CD14-positive monocyte (primary cell): ENCODE measurements around the gene MEGF9. TPM values are rescaled to one million over a fixed set of nuclear protein-coding genes. Genes with fewer than 3 reads are reported as not detected.

Experiments used
- DNase-seq, 3 donors: peaks; one replicate each; pipeline ENCODE4 v3.0.0-alpha.2; 2011 to 2022
- H2AFZ ChIP-seq: 2 replicates; pipeline ENCODE4 v1.6.0; 2012; ENCODE audit warnings: mild to moderate bottlenecking, low read depth, low read length, inconsistent platforms; ENCODE audit not compliant: insufficient read depth, poor library complexity, severe bottlenecking
- H3K27ac ChIP-seq, 2 donors: 1 replicate in 1 of 2; 2 replicates in 1 of 2; pipeline ENCODE4 v1.5.1; 2012 to 2013; ENCODE audit warnings: low read length in 2 of 2, control low read depth in 1 of 2, inconsistent platforms in 1 of 2, low read depth in 1 of 2, mild to moderate bottlenecking in 1 of 2
- H3K27me3 ChIP-seq, 2 donors: one replicate each; pipeline versions ENCODE4 v1.6.0 to v1.6.1; 2011 to 2013; ENCODE audit warnings: low read length in 2 of 2; ENCODE audit not compliant: control insufficient read depth in 2 of 2, insufficient read depth in 2 of 2
- H3K36me3 ChIP-seq, 2 donors: replicated peaks in 1 of 2; 1 replicate in 1 of 2; 2 replicates in 1 of 2; pipeline versions ENCODE4 v1.5.1 to v1.6.1; 2012 to 2013; ENCODE audit warnings: low read length in 2 of 2, control low read depth in 1 of 2, inconsistent platforms in 1 of 2, mild to moderate bottlenecking in 1 of 2; ENCODE audit not compliant: insufficient read depth in 2 of 2, control insufficient read depth in 1 of 2
- H3K4me1 ChIP-seq, 2 donors: 1 replicate in 1 of 2; 2 replicates in 1 of 2; pipeline versions ENCODE4 v1.5.1 to v1.6.1; 2012 to 2013; ENCODE audit warnings: low read length in 2 of 2, control low read depth in 1 of 2, inconsistent platforms in 1 of 2, mild to moderate bottlenecking in 1 of 2, moderate library complexity in 1 of 2; ENCODE audit not compliant: insufficient read depth in 2 of 2, control insufficient read depth in 1 of 2
- H3K4me2 ChIP-seq: replicated peaks from 2 replicates; pipeline ENCODE3; 2012; ENCODE audit warnings: low read length, moderate library complexity, mild to moderate bottlenecking; ENCODE audit not compliant: poor library complexity, severe bottlenecking; ENCODE audit errors: extremely low read depth
- H3K4me3 ChIP-seq, 3 experiments: fragments of 200-600 bp in 1 of 3; sonication (generic) in 1 of 3; replicated peaks in 1 of 3; 1 replicate in 2 of 3; 2 replicates in 1 of 3; pipeline ENCODE4 v1.5.1; 2011 to 2013; ENCODE audit warnings: low read length in 3 of 3, mild to moderate bottlenecking in 3 of 3, control low read depth in 2 of 3, low read depth in 2 of 3, inconsistent platforms in 1 of 3, moderate library complexity in 1 of 3
- H3K79me2 ChIP-seq: 2 replicates; pipeline ENCODE4 v1.6.0; 2012; ENCODE audit warnings: mild to moderate bottlenecking, control low read depth, inconsistent platforms, low read length, moderate library complexity; ENCODE audit not compliant: insufficient read depth
- H3K9ac ChIP-seq: 2 replicates; pipeline ENCODE4 v1.6.0; 2017; ENCODE audit warnings: low read length, mild to moderate bottlenecking; ENCODE audit not compliant: insufficient read depth, poor library complexity, severe bottlenecking
- H3K9me3 ChIP-seq, 2 donors: replicated peaks in 1 of 2; 1 replicate in 1 of 2; 2 replicates in 1 of 2; pipeline versions ENCODE4 v1.5.1 to v1.6.1; 2012 to 2013; ENCODE audit warnings: low read length in 2 of 2, control low read depth in 1 of 2; ENCODE audit not compliant: control insufficient read depth in 1 of 2, insufficient read depth in 1 of 2
- H4K20me1 ChIP-seq: 2 replicates; pipeline ENCODE4 v1.6.0; 2012; ENCODE audit warnings: mild to moderate bottlenecking, low read length, control low read depth, moderate library complexity; ENCODE audit not compliant: insufficient read depth
- H3K27ac Mint-ChIP-seq, 7 donors: one replicate each; pipeline ENCODE4 v1.8.0; 2020; ENCODE audit warnings: mild to moderate bottlenecking in 7 of 7, mixed read lengths in 7 of 7, moderate library complexity in 6 of 7, inconsistent platforms in 2 of 7
- H3K27me3 Mint-ChIP-seq, 3 donors: one replicate each; pipeline ENCODE4 v1.8.0; 2021 to 2022; ENCODE audit warnings: low read depth in 3 of 3, mild to moderate bottlenecking in 3 of 3, mixed read lengths in 3 of 3, moderate library complexity in 3 of 3, inconsistent platforms in 1 of 3
- H3K36me3 Mint-ChIP-seq, 2 donors: one replicate each; pipeline ENCODE4 v1.8.0; 2020; ENCODE audit warnings: mixed read lengths in 2 of 2, inconsistent platforms in 1 of 2, mild to moderate bottlenecking in 1 of 2
- H3K4me1 Mint-ChIP-seq: one replicate; pipeline ENCODE4 v1.8.0; 2020; ENCODE audit warnings: mild to moderate bottlenecking, mixed read lengths
- H3K4me3 Mint-ChIP-seq, 2 donors: one replicate each; pipeline ENCODE4 v1.8.0; 2020; ENCODE audit warnings: mild to moderate bottlenecking in 2 of 2, mixed read lengths in 2 of 2, moderate library complexity in 1 of 2
- H3K9me3 Mint-ChIP-seq, 7 donors: one replicate each; pipeline ENCODE4 v1.8.0; 2020 to 2022; ENCODE audit warnings: mixed read lengths in 7 of 7, mild to moderate bottlenecking in 6 of 7, moderate library complexity in 6 of 7, inconsistent platforms in 2 of 7
- WGBS: methylation state at CpG from one replicate; pipeline ENCODE4 v1.1.5; 2013; ENCODE audit warnings: missing lambda C conversion rate; ENCODE audit not compliant: insufficient coverage; 5-methylcytosine and 5-hydroxymethylcytosine counted together
- intact Hi-C, 2 donors: fragments of 100-400 bp; cut with micrococcal nuclease; formaldehyde crosslinking; loops; one replicate each; pipeline versions ENCODE4 v1.15.0 to v1.15.1; 2023
- polyA plus RNA-seq, 3 donors: library from polyadenylated mRNA; depleted of rRNA in 1 of 3; unstranded in 2 of 3; stranded (reverse) in 1 of 3; fragments of 300-500 nt in 2 of 3; fragments of >200 nt in 1 of 3; fragmentation: Illumina TruSeq in 2 of 3; gene quantifications; 1 replicate in 2 of 3; 2 replicates in 1 of 3; pipeline ENCODE4 v1.2.3, GENCODE V29; 2012 to 2021
- TF ChIP-seq, protein P1 (sequence below): fragments of 200-600 bp; IDR thresholded peaks from one replicate; pipeline ENCODE4 v1.8.0; 2022; ENCODE audit warnings: antibody characterized with exemption, mild to moderate bottlenecking

Gene MEGF9
- polyA plus RNA-seq, 3 donors: 45.0 to 92.8 (median 89.7) TPM

DNA sequence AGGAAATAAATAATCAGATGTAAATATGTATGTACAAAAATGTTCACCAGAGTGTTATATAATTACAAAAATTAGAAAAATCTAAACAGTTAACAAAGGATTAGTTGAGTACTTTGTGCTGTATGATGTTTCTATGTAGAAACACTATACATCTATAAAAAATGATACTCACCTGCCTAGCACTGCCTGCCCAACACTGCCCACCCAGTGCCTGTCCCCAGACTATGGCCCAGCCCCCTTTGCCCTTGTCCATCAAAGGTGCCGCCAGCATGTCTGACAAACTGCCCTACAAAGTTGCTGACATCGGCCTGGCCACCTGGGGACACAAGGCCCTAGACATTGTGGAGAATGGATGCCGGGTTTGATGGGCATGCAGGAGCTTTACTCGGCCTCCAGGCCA, 6.1 kb upstream of the MEGF9 start:
- 100% methylated on average over 4 of the region's 4 CpGs for whole genome bisulfite sequencing
- no peak overlapping the region for H3K4me2 ChIP-seq

DNA sequence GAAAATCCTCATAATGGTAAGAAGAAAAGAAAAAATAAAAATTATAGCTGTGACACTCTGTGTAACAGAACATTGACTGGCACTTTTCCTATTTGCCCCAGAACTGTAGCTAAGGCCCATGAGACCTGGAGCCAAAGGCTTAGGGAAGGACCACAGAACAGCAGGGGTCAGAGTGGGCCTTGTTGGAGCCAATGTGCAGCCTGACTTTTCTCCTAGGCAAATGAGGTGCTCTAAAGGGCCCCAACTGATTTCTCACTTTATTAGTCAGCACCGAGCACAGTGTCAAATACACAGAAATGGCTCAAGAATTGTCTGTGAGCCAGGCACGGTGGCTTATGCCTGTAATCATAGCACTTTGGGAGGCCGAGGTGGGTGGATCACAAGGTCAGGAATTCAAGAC, 4.0 kb upstream of the MEGF9 start:
- H3K79me2 ChIP-seq: peaks cover 29% of the 10 kb centered on the region
- no peak overlapping the region for H3K4me2 ChIP-seq
- TF ChIP-seq, protein P1, sequence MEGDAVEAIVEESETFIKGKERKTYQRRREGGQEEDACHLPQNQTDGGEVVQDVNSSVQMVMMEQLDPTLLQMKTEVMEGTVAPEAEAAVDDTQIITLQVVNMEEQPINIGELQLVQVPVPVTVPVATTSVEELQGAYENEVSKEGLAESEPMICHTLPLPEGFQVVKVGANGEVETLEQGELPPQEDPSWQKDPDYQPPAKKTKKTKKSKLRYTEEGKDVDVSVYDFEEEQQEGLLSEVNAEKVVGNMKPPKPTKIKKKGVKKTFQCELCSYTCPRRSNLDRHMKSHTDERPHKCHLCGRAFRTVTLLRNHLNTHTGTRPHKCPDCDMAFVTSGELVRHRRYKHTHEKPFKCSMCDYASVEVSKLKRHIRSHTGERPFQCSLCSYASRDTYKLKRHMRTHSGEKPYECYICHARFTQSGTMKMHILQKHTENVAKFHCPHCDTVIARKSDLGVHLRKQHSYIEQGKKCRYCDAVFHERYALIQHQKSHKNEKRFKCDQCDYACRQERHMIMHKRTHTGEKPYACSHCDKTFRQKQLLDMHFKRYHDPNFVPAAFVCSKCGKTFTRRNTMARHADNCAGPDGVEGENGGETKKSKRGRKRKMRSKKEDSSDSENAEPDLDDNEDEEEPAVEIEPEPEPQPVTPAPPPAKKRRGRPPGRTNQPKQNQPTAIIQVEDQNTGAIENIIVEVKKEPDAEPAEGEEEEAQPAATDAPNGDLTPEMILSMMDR: no peak
- DNase-seq: no peak
- no peak overlapping the region for H3K27ac Mint-ChIP-seq
- H3K4me1 Mint-ChIP-seq: peaks cover 27% of the 10 kb centered on the region
- intact Hi-C loops: loop anchor here in 1 of 2 donors (10.0 kb wide), 1 partner anchor 54 kb away; no protein-coding TSS in a partner anchor
- H3K27ac ChIP-seq: no peak overlapping the region
- peaks cover 6% of the 10 kb centered on the region for H4K20me1 ChIP-seq
- H3K4me1 ChIP-seq: peaks cover 20 to 29% of the 10 kb centered on the region in 2 donors
- no peaks in the 10 kb centered on the region for H3K27me3 ChIP-seq
- WGBS: 100% methylated on average over 2 of the region's 3 CpGs
- H3K9ac ChIP-seq: no peak overlapping the region
- no peak overlapping the region for H3K4me3 Mint-ChIP-seq
- no peaks in the 10 kb centered on the region for H3K9me3 ChIP-seq
- no peaks in the 10 kb centered on the region for H3K27me3 Mint-ChIP-seq
- H3K9me3 Mint-ChIP-seq: peaks cover 0 to 3% (median 0%) of the 10 kb centered on the region in 7 donors
- H3K36me3 ChIP-seq: no peaks in the 10 kb centered on the region
- H2AFZ ChIP-seq: no peak overlapping the region
- H3K36me3 Mint-ChIP-seq: peaks cover 2% of the 10 kb centered on the region in 2 donors
- H3K4me3 ChIP-seq: no peak overlapping the region

More for the DNA sequence above, 6.1 kb upstream of the MEGF9 start:
- H3K9me3 ChIP-seq: no peaks in the 10 kb centered on the region
- no peaks in the 10 kb centered on the region for H3K27me3 ChIP-seq
- no peaks in the 10 kb centered on the region for H3K9me3 Mint-ChIP-seq
- no peak overlapping the region for H2AFZ ChIP-seq
- no peaks in the 10 kb centered on the region for H4K20me1 ChIP-seq
- peaks cover 14 to 21% of the 10 kb centered on the region in 2 donors for H3K4me1 ChIP-seq
- no peak overlapping the region for H3K9ac ChIP-seq
- H3K4me1 Mint-ChIP-seq: peaks cover 22% of the 10 kb centered on the region
- peaks cover 9% of the 10 kb centered on the region for H3K79me2 ChIP-seq
- TF ChIP-seq, protein P1: no peak
- no peaks in the 10 kb centered on the region for H3K36me3 ChIP-seq
- H3K36me3 Mint-ChIP-seq: peaks cover 0 to 2% of the 10 kb centered on the region in 2 donors
- no peak for DNase-seq
- no peak overlapping the region for H3K27ac Mint-ChIP-seq
- peaks cover 0 to 1% (median 0%) of the 10 kb centered on the region in 3 donors for H3K27me3 Mint-ChIP-seq
- H3K27ac ChIP-seq: no peak overlapping the region
- intact Hi-C loops: no loop called here
- H3K4me3 ChIP-seq: no peak overlapping the region
- H3K4me3 Mint-ChIP-seq: no peak overlapping the region
